NB4 (cell line): ENCODE measurements around the gene RPL41.

Experiments used
- CTCF ChIP-seq: IDR thresholded peaks from one replicate; pipeline ENCODE4 v1.5.1; 2012; ENCODE audit warnings: low read depth, low read length
- MAX ChIP-seq: IDR thresholded peaks from 2 replicates; pipeline ENCODE4 v1.6.1; 2011; ENCODE audit warnings: low read depth, low read length
- MYC ChIP-seq: IDR thresholded peaks from 2 replicates; pipeline ENCODE4 v1.6.1; 2011; ENCODE audit warnings: low read depth, low read length
- POLR2A ChIP-seq: IDR thresholded peaks from 2 replicates; pipeline ENCODE4 v1.6.1; 2011; ENCODE audit warnings: mild to moderate bottlenecking; ENCODE audit not compliant: insufficient read length; ENCODE audit errors: extremely low read depth

GRCh38 chr12:56071648-56072047, 44.8 kb upstream of the RPL41 start:
- no peak for TF ChIP-seq CTCF
- no peak for TF ChIP-seq POLR2A
- TF ChIP-seq MYC = no peak
- no peak for TF ChIP-seq MAX
